22Rv1 (cell line): Measurements from ENCODE around the gene HBE1.

Source experiments
- ZFX ChIP-seq: fragments of 450-650 bp; IDR thresholded peaks from 2 replicates; pipeline ENCODE4 v1.6.1; 2017; ENCODE audit warnings: antibody characterized with exemption, borderline replicate concordance
- TF ChIP-seq, protein P1 (sequence below): fragments of 450-650 bp; IDR thresholded peaks from 2 replicates; pipeline ENCODE4 v1.5.1; 2017; ENCODE audit warnings: mild to moderate bottlenecking

DNA sequence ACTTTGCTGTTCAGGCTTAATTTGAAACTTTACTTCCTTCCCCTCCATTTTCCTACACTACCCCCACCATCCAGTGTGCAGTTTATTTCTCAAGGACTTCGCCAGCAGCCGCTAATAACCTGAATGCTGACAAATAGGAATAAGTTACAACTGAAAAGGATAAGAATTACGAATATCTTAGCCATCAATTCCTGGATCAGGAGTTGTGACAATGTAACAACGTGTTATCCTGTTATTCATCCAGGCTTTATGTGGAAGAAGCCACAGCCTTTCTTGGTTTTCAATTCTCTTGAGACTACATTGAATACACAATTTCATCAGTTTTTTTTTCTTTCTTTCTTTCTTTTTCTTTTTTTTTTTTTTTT lies 25.9 kb downstream of the HBE1 start:
- TF ChIP-seq, protein P1, sequence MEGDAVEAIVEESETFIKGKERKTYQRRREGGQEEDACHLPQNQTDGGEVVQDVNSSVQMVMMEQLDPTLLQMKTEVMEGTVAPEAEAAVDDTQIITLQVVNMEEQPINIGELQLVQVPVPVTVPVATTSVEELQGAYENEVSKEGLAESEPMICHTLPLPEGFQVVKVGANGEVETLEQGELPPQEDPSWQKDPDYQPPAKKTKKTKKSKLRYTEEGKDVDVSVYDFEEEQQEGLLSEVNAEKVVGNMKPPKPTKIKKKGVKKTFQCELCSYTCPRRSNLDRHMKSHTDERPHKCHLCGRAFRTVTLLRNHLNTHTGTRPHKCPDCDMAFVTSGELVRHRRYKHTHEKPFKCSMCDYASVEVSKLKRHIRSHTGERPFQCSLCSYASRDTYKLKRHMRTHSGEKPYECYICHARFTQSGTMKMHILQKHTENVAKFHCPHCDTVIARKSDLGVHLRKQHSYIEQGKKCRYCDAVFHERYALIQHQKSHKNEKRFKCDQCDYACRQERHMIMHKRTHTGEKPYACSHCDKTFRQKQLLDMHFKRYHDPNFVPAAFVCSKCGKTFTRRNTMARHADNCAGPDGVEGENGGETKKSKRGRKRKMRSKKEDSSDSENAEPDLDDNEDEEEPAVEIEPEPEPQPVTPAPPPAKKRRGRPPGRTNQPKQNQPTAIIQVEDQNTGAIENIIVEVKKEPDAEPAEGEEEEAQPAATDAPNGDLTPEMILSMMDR: no peak
- no peak for TF ChIP-seq ZFX
